ENCODE results near the gene CIRBP. TPM values are rescaled to one million over a fixed set of nuclear protein-coding genes. Genes with fewer than 3 reads are reported as not detected.

CIRBP gene
- total RNA-seq, 1 experiment from 2014 or later, result 263 TPM

DNA sequence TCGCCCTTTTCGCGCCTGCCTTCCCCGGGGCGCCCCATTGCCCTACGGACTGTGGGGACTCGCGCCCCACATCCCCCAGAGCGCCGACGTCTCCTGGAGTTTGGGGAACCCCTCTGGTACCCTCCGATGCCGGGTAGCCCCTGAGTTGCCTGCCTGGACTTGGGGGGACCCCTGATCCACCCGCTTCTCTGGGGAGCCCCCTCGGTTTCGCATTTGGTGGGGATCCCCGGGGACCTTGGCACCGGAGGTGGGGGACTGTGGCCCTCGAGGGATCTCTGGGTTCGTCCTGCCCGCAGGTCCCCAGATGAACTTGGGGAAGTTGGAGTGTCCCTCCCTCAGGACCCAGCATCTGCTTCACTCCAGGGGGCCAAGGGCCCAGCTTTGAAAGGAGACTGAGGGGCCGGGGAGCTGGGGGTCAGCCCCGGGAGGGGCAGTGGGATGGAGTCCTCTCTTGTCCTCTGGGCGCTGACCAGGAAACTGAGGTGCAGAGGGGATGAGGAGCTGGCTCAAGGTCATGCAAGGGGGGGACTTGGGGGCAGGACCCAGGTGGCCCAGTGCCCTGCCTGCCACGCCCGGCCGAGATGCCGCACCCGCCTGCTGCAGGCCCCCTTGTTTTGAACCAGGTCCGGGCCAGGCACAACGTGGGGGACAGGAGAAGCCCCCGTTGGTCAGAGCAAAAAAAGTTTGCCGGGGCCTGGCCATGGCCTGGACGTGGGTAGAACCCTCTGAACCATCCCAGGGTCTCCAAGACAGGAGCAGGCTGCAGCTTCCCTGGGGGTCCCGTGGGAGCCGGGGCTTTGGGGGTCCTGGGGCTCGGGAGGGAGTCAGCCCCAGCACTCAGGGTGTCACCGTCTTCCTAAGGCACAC, 17.6 kb downstream of the CIRBP start:
- Histone ChIP-seq H4K20me1 (ENCODE audit: control insufficient read depth, insufficient read depth, insufficient read length) (no peaks in the 10 kb centered on the region), H3K27me3 (ENCODE audit: insufficient read depth, low read length) (no peaks in the 10 kb centered on the region), H4K91ac (ENCODE audit: insufficient read length, low read depth, low read length) (no peak overlapping the region), H2BK20ac (ENCODE audit: low read depth, low read length, poor library complexity, severe bottlenecking) (no peak overlapping the region), H3K23me2 (ENCODE audit: insufficient read length, low read depth, low read length, poor library complexity, severe bottlenecking) (peaks cover 4% of the 10 kb centered on the region), H3K23ac (ENCODE audit: insufficient read length, low read depth, low read length) (no peak overlapping the region), H2BK5ac (ENCODE audit: insufficient read length, low read length) (no peak overlapping the region), H3K56ac (ENCODE audit: insufficient read length, low read depth, low read length) (no peak overlapping the region), H3K14ac (ENCODE audit: insufficient read depth, low read length) (no peak overlapping the region), H2BK15ac (ENCODE audit: low read depth, low read length) (no peak overlapping the region), H2AK5ac (ENCODE audit: insufficient read length, low read length) (no peak overlapping the region), H3T11ph (ENCODE audit: low read length) (no peak overlapping the region), H3K9ac (ENCODE audit: extremely low read depth, insufficient read length, low read length) (no peak overlapping the region), H3K9me3 (ENCODE audit: control insufficient read depth, low read depth, low read length) (no peaks in the 10 kb centered on the region), H2BK120ac (ENCODE audit: low read depth, low read length, poor library complexity, severe bottlenecking) (no peak overlapping the region), H4K8ac (replicated peaks; ENCODE audit: insufficient read length, low read depth, low read length) (no peak overlapping the region), H3K4me1 (ENCODE audit: insufficient read depth, low read length) (no peaks in the 10 kb centered on the region), H3K79me1 (ENCODE audit: insufficient read depth, low read depth, low read length, poor library complexity, severe bottlenecking) (no peaks in the 10 kb centered on the region), H3K18ac (ENCODE audit: insufficient read length, low read depth, low read length) (no peak overlapping the region), H3K4ac (ENCODE audit: low read depth, low read length) (no peak overlapping the region), H2AFZ (ENCODE audit: low read length) (no peak overlapping the region), H2BK12ac (ENCODE audit: insufficient read length, low read depth, low read length) (no peak overlapping the region), H3K4me2 (ENCODE audit: insufficient read depth, insufficient read length, low read length) (no peak overlapping the region), H3K79me2 (ENCODE audit: insufficient read depth, low read length) (peaks cover 2% of the 10 kb centered on the region; the same call in 1 of the 2 replicates), H3K27ac (ENCODE audit: insufficient read length, low read depth, low read length) (no peak overlapping the region), H4K5ac (ENCODE audit: insufficient read length, low read depth, low read length) (no peak overlapping the region)
- no CpG with 5 or more reads among the region's 38 CpGs for WGBS (ENCODE audit: extremely low coverage, insufficient read length, low lambda C conversion rate)
- H3K4me3 Mint-ChIP-seq, result peak overlapping the region; percentile 71 to 84
- H3K36me3 Mint-ChIP-seq (ENCODE audit: insufficient read depth in 1 of 3, low read depth in 3 of 3), result no peaks in the 10 kb centered on the region
- H3K27me3 Mint-ChIP-seq (ENCODE audit: low read depth), result peaks cover 15% of the 10 kb centered on the region
- H3K27ac Mint-ChIP-seq, result no peak overlapping the region
- TF ChIP-seq, protein P1, sequence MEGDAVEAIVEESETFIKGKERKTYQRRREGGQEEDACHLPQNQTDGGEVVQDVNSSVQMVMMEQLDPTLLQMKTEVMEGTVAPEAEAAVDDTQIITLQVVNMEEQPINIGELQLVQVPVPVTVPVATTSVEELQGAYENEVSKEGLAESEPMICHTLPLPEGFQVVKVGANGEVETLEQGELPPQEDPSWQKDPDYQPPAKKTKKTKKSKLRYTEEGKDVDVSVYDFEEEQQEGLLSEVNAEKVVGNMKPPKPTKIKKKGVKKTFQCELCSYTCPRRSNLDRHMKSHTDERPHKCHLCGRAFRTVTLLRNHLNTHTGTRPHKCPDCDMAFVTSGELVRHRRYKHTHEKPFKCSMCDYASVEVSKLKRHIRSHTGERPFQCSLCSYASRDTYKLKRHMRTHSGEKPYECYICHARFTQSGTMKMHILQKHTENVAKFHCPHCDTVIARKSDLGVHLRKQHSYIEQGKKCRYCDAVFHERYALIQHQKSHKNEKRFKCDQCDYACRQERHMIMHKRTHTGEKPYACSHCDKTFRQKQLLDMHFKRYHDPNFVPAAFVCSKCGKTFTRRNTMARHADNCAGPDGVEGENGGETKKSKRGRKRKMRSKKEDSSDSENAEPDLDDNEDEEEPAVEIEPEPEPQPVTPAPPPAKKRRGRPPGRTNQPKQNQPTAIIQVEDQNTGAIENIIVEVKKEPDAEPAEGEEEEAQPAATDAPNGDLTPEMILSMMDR (conservative IDR thresholded peaks at IDR 0.05), result no peak
- DNase-seq, result no peak
- H3K4me1 Mint-ChIP-seq, result peaks cover 7 to 20% of the 10 kb centered on the region in 2 experiments
- H3K9me3 Mint-ChIP-seq, result no peaks in the 10 kb centered on the region
